GM04504 (cell line): Measurements from ENCODE around the gene OR52A1.
"Not testable (repeated sequence)": the region's sequence is repeated elsewhere in the genome, so short reads cannot be mapped to it uniquely, and the experiment has no call there.

ENCODE experiments used
- DNase-seq: peaks from one replicate; pipeline ENCODE4 v3.0.0-alpha.2; 2012; ENCODE audit warnings: low read depth

OR52A1 gene

GRCh38 chr11:5154657-5155056 is at the start of gene OR52A1:
OR52A1 (minus strand) TSS chr11:5154757; CDS start chr11:5152369, 2,388 bp downstream.
- DNase-seq, result no peak

GRCh38 chr11:5203366-5203765 is 48.8 kb upstream of the OR52A1 start:
- DNase-seq, result no peak

GRCh38 chr11:5200582-5200981 is 46.0 kb upstream of the OR52A1 start, which contains the start of gene OR51V1:
OR51V1 (minus strand) TSS chr11:5200682; CDS start chr11:5200682, 0 bp downstream.
- DNase-seq, result no peak

- no peak for DNase-seq
Observed at GRCh38 chr11:5198285-5198684, 43.7 kb upstream of the OR52A1 start.

- peak; percentile 11 for DNase-seq
Observed at GRCh38 chr11:5197536-5197935, 43.0 kb upstream of the OR52A1 start.

GRCh38 chr11:5196731-5197130 is 42.2 kb upstream of the OR52A1 start:
- no peak for DNase-seq

GRCh38 chr11:5196067-5196466 is 41.5 kb upstream of the OR52A1 start:
- no peak for DNase-seq

- no peak for DNase-seq
Observed at GRCh38 chr11:5192738-5193137, 38.2 kb upstream of the OR52A1 start.

GRCh38 chr11:5188201-5188600 is 33.6 kb upstream of the OR52A1 start:
- no peak for DNase-seq

GRCh38 chr11:5178046-5178837 is 23.7 kb upstream of the OR52A1 start:
- DNase-seq, result no peak

GRCh38 chr11:5174934-5175333 is 20.4 kb upstream of the OR52A1 start:
- DNase-seq, result no peak

GRCh38 chr11:5171856-5172255 is 17.3 kb upstream of the OR52A1 start:
- no peak for DNase-seq

GRCh38 chr11:5165898-5166297 is 11.3 kb upstream of the OR52A1 start:
- not testable (repeated sequence) for DNase-seq

- not testable (repeated sequence) for DNase-seq
Observed at GRCh38 chr11:5164807-5165206, 10.2 kb upstream of the OR52A1 start.

- DNase-seq, result not testable (repeated sequence)
Observed at GRCh38 chr11:5161045-5161444, 6.5 kb upstream of the OR52A1 start.

GRCh38 chr11:5160217-5160616 is 5.7 kb upstream of the OR52A1 start:
- DNase-seq, result not testable (repeated sequence)

- no peak for DNase-seq
Observed at GRCh38 chr11:5159806-5160205, 5.2 kb upstream of the OR52A1 start.

- DNase-seq, result no peak
Observed at GRCh38 chr11:5153574-5154431, 754 bp downstream of the OR52A1 start.

- DNase-seq, result no peak
Observed at GRCh38 chr11:5151713-5152153, 2.8 kb downstream of the OR52A1 start.

GRCh38 chr11:5144206-5144605 is 10.4 kb downstream of the OR52A1 start:
- not testable (repeated sequence) for DNase-seq

- no peak for DNase-seq
Observed at GRCh38 chr11:5137996-5138395, 16.6 kb downstream of the OR52A1 start, which contains the start of gene OR52A5. OR52A5 (minus strand) TSS chr11:5138356; CDS start chr11:5132642, 5,714 bp downstream.

GRCh38 chr11:5137014-5137413 is 17.5 kb downstream of the OR52A1 start:
- no peak for DNase-seq

GRCh38 chr11:5136261-5136660 is 18.3 kb downstream of the OR52A1 start:
- DNase-seq, result no peak
